Epithelial cell of esophagus (primary cell): ENCODE results near the gene PLA2G12B.
"Not testable (repeated sequence)": the region's sequence is repeated elsewhere in the genome, so short reads cannot be mapped to it uniquely, and the experiment has no call there.

Experiments used
- DNase-seq: peaks from one replicate; pipeline ENCODE4 v3.0.0; 2010; ENCODE audit warnings: low read depth
- H3K4me3 ChIP-seq: 2 replicates; pipeline ENCODE4 v1.5.1; 2011; ENCODE audit warnings: mild to moderate bottlenecking, low read length, control low read depth
- TF ChIP-seq, protein P1 (sequence below): IDR thresholded peaks from 2 replicates; pipeline ENCODE4 v1.5.1; 2011; ENCODE audit warnings: low read depth, mild to moderate bottlenecking, low read length, control low read depth, inconsistent platforms; ENCODE audit not compliant: insufficient read depth; ENCODE audit errors: missing control alignments

Gene PLA2G12B

DNA sequence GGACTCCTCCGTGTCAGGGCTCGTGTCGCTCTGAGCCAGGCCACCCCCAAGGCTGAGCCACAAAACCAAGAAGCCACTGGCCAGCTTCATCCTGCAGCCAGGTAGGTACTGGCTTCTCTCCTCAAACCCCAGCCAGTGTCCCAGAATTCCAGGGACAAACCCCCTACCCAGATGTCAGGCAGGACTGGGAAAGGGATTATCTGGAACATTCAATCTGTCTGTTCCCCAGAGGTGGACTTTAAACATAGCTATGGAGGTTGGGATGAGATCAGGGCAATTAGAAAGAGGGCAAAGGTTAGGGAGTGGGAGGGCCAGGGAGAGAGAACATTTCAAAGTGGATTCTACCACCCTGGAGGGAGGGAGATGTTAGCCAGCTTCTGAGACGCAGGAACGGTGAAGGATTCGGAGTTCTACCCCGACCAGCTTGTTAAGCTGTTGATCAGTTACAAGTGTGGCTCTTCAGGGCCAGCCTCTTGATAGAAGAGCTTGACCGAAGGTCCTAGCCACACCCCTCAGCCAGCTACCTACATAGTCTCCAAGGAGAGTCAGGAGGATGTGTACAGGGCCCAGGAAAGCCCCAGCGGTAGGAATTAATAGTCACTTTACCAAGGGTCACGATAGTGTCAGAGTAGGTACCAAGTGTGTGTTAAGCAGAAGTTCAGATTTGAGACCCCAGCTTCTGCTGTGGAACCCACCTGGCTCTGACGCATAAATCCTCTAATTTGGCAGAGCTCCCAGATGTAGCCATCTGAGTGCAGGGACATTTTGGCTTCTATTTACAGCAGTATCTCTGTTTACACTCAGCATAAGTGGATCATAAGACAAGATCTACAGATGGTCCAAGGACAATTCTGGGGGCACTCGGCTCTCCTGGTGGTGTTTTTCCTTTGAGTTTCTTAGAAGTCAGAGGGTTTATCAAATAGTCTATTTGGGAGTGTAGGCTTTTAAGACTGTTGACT lies at the start of gene PLA2G12B:
Gene PLA2G12B, minus strand, starts transcription at position 211 of the 959 bp plus-strand sequence. Its CDS starts 121 bp downstream, at position 90.
- no peak for DNase-seq
- no peak within 1 kb of the TSS for H3K4me3 ChIP-seq
- TF ChIP-seq, protein P1, sequence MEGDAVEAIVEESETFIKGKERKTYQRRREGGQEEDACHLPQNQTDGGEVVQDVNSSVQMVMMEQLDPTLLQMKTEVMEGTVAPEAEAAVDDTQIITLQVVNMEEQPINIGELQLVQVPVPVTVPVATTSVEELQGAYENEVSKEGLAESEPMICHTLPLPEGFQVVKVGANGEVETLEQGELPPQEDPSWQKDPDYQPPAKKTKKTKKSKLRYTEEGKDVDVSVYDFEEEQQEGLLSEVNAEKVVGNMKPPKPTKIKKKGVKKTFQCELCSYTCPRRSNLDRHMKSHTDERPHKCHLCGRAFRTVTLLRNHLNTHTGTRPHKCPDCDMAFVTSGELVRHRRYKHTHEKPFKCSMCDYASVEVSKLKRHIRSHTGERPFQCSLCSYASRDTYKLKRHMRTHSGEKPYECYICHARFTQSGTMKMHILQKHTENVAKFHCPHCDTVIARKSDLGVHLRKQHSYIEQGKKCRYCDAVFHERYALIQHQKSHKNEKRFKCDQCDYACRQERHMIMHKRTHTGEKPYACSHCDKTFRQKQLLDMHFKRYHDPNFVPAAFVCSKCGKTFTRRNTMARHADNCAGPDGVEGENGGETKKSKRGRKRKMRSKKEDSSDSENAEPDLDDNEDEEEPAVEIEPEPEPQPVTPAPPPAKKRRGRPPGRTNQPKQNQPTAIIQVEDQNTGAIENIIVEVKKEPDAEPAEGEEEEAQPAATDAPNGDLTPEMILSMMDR = no peak

- H3K4me3 ChIP-seq = no peak overlapping the region
- DNase-seq = no peak
- TF ChIP-seq, protein P1 = no peak
These were observed 49.2 kb upstream of the PLA2G12B start for GRCh38 chr10:73003822-73004221.

GRCh38 chr10:73000973-73001372 lies 46.4 kb upstream of the PLA2G12B start:
- TF ChIP-seq, protein P1 = no peak
- DNase-seq = no peak
- no peak overlapping the region for H3K4me3 ChIP-seq

DNA sequence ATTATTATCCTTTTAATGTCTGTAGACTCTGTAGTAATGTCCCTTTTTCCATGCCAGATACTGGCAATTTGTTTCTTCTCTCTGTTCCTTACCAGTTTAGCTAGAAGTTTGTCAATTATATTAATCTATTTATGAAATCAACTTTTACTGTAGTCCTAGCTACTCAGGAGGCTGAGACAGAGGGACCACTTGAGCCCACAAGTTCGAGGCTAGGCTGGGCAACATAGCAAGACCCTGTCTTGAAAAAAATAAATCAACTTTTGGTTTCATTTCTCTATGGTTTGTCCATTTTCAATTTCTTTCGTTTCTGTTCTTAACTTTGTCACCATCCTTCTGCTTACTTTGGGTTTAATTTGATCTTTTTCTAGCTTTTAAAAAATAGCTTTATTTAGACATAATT lies 42.5 kb upstream of the PLA2G12B start:
- no peak overlapping the region for H3K4me3 ChIP-seq
- TF ChIP-seq, protein P1 = no peak
- DNase-seq = no peak

DNA sequence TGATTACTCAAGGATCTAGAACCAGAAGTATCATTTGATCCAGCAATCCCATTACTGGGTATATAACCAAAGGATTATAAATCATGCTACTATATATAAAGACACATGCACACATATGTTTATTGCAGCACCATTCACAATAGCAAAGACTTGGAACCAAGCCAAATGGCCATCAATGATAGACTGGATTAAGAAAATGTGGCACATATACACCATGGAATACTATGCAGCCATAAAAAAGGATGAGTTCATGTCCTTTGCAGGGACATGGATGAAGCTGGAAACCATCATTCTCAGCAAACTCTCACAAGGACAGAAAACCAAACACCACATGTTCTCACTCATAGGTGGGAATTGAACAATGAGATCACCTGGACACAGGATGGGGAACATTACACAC lies 40.9 kb upstream of the PLA2G12B start:
- DNase-seq, H3K4me3 ChIP-seq: not testable (repeated sequence)

DNA sequence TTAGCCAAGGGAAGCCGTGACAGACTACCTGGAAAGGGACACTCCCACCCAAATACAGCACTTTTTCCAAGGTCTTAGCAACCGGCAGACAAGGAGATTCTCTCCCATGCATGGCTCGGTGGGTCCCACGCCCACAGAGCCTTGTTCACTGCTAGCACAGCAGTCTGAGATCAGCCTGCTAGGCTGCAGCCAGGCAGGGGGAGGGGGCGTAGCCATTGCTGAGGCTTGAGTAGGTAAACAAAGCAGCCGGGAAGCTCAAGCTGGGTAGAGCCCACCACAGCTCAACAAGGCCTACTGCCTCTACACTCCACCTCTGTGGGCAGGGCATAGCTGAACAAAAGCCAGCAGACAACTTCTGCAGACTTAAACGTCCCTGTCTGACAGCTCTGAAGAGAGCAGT lies 35.2 kb upstream of the PLA2G12B start:
- not testable (repeated sequence) for DNase-seq, H3K4me3 ChIP-seq

GRCh38 chr10:72984618-72985017 lies 30.0 kb upstream of the PLA2G12B start:
- DNase-seq, H3K4me3 ChIP-seq: not testable (repeated sequence)

- no peak overlapping the region for H3K4me3 ChIP-seq
- TF ChIP-seq, protein P1 = no peak
- peak; percentile 73 for DNase-seq
These were observed 27.4 kb upstream of the PLA2G12B start for GRCh38 chr10:72981882-72982529.
